Gastrocnemius medialis (tissue), 4 donors: ENCODE data around the gene AUTS2.

Experiments used
- POLR2A ChIP-seq, 2 donors: fragments of 450-650 bp; IDR thresholded peaks; one replicate each; pipeline ENCODE4 v1.6.1; 2017; ENCODE audit warnings: antibody characterized with exemption in 2 of 2, mild to moderate bottlenecking in 2 of 2, moderate library complexity in 2 of 2
- TF ChIP-seq, protein P1 (sequence below), 5 experiments: fragments of 450-650 bp in 3 of 5; fragments of 200-600 bp in 2 of 5; sonication (generic) in 2 of 5; IDR thresholded peaks in 4 of 5; conservative IDR thresholded peaks in 1 of 5; 1 replicate in 4 of 5; 2 replicates in 1 of 5; pipeline ENCODE4 v1.5.1; 2016 to 2019; ENCODE audit warnings: antibody characterized with exemption in 5 of 5, mild to moderate bottlenecking in 3 of 5, moderate library complexity in 3 of 5

GRCh38 chr7:70303780-70304179, 705.5 kb downstream of the AUTS2 start:
- TF ChIP-seq, protein P1, sequence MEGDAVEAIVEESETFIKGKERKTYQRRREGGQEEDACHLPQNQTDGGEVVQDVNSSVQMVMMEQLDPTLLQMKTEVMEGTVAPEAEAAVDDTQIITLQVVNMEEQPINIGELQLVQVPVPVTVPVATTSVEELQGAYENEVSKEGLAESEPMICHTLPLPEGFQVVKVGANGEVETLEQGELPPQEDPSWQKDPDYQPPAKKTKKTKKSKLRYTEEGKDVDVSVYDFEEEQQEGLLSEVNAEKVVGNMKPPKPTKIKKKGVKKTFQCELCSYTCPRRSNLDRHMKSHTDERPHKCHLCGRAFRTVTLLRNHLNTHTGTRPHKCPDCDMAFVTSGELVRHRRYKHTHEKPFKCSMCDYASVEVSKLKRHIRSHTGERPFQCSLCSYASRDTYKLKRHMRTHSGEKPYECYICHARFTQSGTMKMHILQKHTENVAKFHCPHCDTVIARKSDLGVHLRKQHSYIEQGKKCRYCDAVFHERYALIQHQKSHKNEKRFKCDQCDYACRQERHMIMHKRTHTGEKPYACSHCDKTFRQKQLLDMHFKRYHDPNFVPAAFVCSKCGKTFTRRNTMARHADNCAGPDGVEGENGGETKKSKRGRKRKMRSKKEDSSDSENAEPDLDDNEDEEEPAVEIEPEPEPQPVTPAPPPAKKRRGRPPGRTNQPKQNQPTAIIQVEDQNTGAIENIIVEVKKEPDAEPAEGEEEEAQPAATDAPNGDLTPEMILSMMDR (IDR thresholded peaks at IDR 0.05 in 4 of 5, conservative IDR thresholded peaks at IDR 0.05 in 1 of 5), result no peak
- no peak for TF ChIP-seq POLR2A (IDR thresholded peaks at IDR 0.05)
